ENCODE data around the gene ABHD12B. TPM values are rescaled to one million over a fixed set of nuclear protein-coding genes. Genes with fewer than 3 reads are reported as not detected.

The ABHD12B gene
- not detected for polyA plus RNA-seq

- H3K4me3 Mint-ChIP-seq: peak within 1 kb of the TSS in 2 of 5 donors; percentile 19 to 30
- no peak within 1 kb of the TSS for H3K27ac Mint-ChIP-seq
- H3K27me3 Mint-ChIP-seq (ENCODE audit: low read depth in 3 of 3): peaks cover 6 to 33% (median 20%) of the 10 kb centered on the region in 3 donors
- no peaks in the 10 kb centered on the region for H3K36me3 Mint-ChIP-seq
- peaks cover 6 to 16% of the 10 kb centered on the region in 2 donors for H3K4me1 Mint-ChIP-seq
- no peak for DNase-seq
- H3K9me3 Mint-ChIP-seq: peaks cover 0 to 5% (median 0%) of the 10 kb centered on the region in 6 donors
Observed at GRCh38 chr14:50871914-50872732, at the start of gene ABHD12B. TSS of gene ABHD12B (plus strand) at chr14:50872053. CDS start at chr14:50872175, 122 bp downstream.

- Mint-ChIP-seq H3K4me3 (peak overlapping the region; percentile 69 to 91 (median 83)), H3K36me3 (peaks cover 0 to 4% (median 3%) of the 10 kb centered on the region in 3 donors), H3K27me3 (ENCODE audit: low read depth in 3 of 3) (peaks cover 0 to 3% (median 0%) of the 10 kb centered on the region in 3 donors), H3K27ac (peak overlapping the region; percentile 83 to 97 (median 92)), H3K4me1 (peaks cover 68 to 85% of the 10 kb centered on the region in 2 donors), H3K9me3 (no peaks in the 10 kb centered on the region)
- no peak for DNase-seq
Observed at GRCh38 chr14:50822501-50823042, 49.3 kb upstream of the ABHD12B start.

- Mint-ChIP-seq H3K36me3 (peaks cover 0 to 3% (median 3%) of the 10 kb centered on the region in 3 donors), H3K27ac (peak overlapping the region; percentile 83 to 97 (median 92)), H3K27me3 (ENCODE audit: low read depth in 3 of 3) (peaks cover 0 to 3% (median 0%) of the 10 kb centered on the region in 3 donors), H3K4me3 (peak overlapping the region; percentile 62 to 91 (median 69)), H3K4me1 (peaks cover 69 to 87% of the 10 kb centered on the region in 2 donors), H3K9me3 (no peaks in the 10 kb centered on the region)
- DNase-seq: no peak
Observed at GRCh38 chr14:50823051-50823761, 48.6 kb upstream of the ABHD12B start.

- Mint-ChIP-seq H3K36me3 (no peaks in the 10 kb centered on the region), H3K4me3 (peak overlapping the region; percentile 62 to 91 (median 69)), H3K27ac (peak overlapping the region; percentile 83 to 97 (median 92)), H3K27me3 (ENCODE audit: low read depth in 3 of 3) (peaks cover 0 to 3% (median 0%) of the 10 kb centered on the region in 3 donors), H3K9me3 (no peaks in the 10 kb centered on the region), H3K4me1 (peaks cover 72 to 87% of the 10 kb centered on the region in 2 donors)
- peak; percentile 12 to 21 (median 16) for DNase-seq
Observed at GRCh38 chr14:50823762-50824636, 47.9 kb upstream of the ABHD12B start.

- no peaks in the 10 kb centered on the region for H3K9me3 Mint-ChIP-seq
- DNase-seq: no peak
- no peak overlapping the region for H3K4me3 Mint-ChIP-seq
- peaks cover 0 to 6% (median 0%) of the 10 kb centered on the region in 3 donors for H3K27me3 Mint-ChIP-seq (ENCODE audit: low read depth in 3 of 3)
- H3K36me3 Mint-ChIP-seq: no peaks in the 10 kb centered on the region
- peak overlapping the region in 1 of 6 donors; percentile 83 for H3K27ac Mint-ChIP-seq
- peaks cover 69 to 86% of the 10 kb centered on the region in 2 donors for H3K4me1 Mint-ChIP-seq
Observed at GRCh38 chr14:50825307-50825706, 46.5 kb upstream of the ABHD12B start.

GRCh38 chr14:50826681-50827080, 45.2 kb upstream of the ABHD12B start:
- no peak for DNase-seq
- Mint-ChIP-seq H3K27ac (no peak overlapping the region), H3K27me3 (ENCODE audit: low read depth in 3 of 3) (peaks cover 0 to 9% (median 0%) of the 10 kb centered on the region in 3 donors), H3K36me3 (no peaks in the 10 kb centered on the region), H3K9me3 (no peaks in the 10 kb centered on the region), H3K4me3 (no peak overlapping the region), H3K4me1 (peaks cover 61 to 76% of the 10 kb centered on the region in 2 donors)

- H3K4me3 Mint-ChIP-seq: peak overlapping the region; percentile 65 to 97 (median 91)
- H3K36me3 Mint-ChIP-seq: no peaks in the 10 kb centered on the region
- peaks cover 0 to 11% (median 0%) of the 10 kb centered on the region in 3 donors for H3K27me3 Mint-ChIP-seq (ENCODE audit: low read depth in 3 of 3)
- H3K27ac Mint-ChIP-seq: peak overlapping the region in 4 of 6 donors; percentile 46 to 95 (median 76)
- no peaks in the 10 kb centered on the region for H3K9me3 Mint-ChIP-seq
- H3K4me1 Mint-ChIP-seq: peaks cover 44 to 66% of the 10 kb centered on the region in 2 donors
- no peak for DNase-seq
Observed at GRCh38 chr14:50828721-50829488, 42.9 kb upstream of the ABHD12B start.

- DNase-seq: no peak
- no peaks in the 10 kb centered on the region for H3K36me3 Mint-ChIP-seq
Observed at GRCh38 chr14:50829489-50830043, 42.3 kb upstream of the ABHD12B start.

GRCh38 chr14:50830044-50830931, 41.6 kb upstream of the ABHD12B start:
- Mint-ChIP-seq H3K27ac (peak overlapping the region; percentile 86 to 95 (median 90)), H3K4me1 (peaks cover 37 to 56% of the 10 kb centered on the region in 2 donors), H3K4me3 (peak overlapping the region; percentile 84 to 97 (median 91)), H3K9me3 (no peaks in the 10 kb centered on the region), H3K36me3 (no peaks in the 10 kb centered on the region), H3K27me3 (ENCODE audit: low read depth in 3 of 3) (peaks cover 0 to 11% (median 0%) of the 10 kb centered on the region in 3 donors)
- peak; percentile 57 to 67 (median 63) for DNase-seq

More at GRCh38 chr14:50829489-50830043, 42.3 kb upstream of the ABHD12B start:
- no peaks in the 10 kb centered on the region for H3K9me3 Mint-ChIP-seq
- peaks cover 0 to 11% (median 0%) of the 10 kb centered on the region in 3 donors for H3K27me3 Mint-ChIP-seq (ENCODE audit: low read depth in 3 of 3)
- peak overlapping the region; percentile 84 to 97 (median 91) for H3K4me3 Mint-ChIP-seq
- H3K4me1 Mint-ChIP-seq: peaks cover 37 to 59% of the 10 kb centered on the region in 2 donors
- H3K27ac Mint-ChIP-seq: peak overlapping the region; percentile 86 to 95 (median 90)

- DNase-seq: peak; percentile 72 to 76 (median 72)
- Mint-ChIP-seq H3K27me3 (ENCODE audit: low read depth in 3 of 3) (peaks cover 0 to 11% (median 0%) of the 10 kb centered on the region in 3 donors), H3K4me3 (peak within 1 kb of the TSS; percentile 96 to 98 (median 97)), H3K36me3 (no peaks in the 10 kb centered on the region), H3K4me1 (peaks cover 36 to 54% of the 10 kb centered on the region in 2 donors), H3K27ac (peak within 1 kb of the TSS; percentile 89 to 96 (median 94)), H3K9me3 (no peaks in the 10 kb centered on the region)
Observed at GRCh38 chr14:50830932-50831725, 40.7 kb upstream of the ABHD12B start, which contains the start of gene NIN. TSS of gene NIN (minus strand) at chr14:50831162. CDS start at chr14:50822056, 9,106 bp downstream.

Data from immature natural killer cell (primary cell).